ENCODE data around the gene TNFSF10. TPM values are rescaled to one million over a fixed set of nuclear protein-coding genes. Genes with fewer than 3 reads are reported as not detected.

The TNFSF10 gene
- total and polyA plus RNA-seq, 12 donors = 15.3 to 518 (median 56.9) TPM

DNA sequence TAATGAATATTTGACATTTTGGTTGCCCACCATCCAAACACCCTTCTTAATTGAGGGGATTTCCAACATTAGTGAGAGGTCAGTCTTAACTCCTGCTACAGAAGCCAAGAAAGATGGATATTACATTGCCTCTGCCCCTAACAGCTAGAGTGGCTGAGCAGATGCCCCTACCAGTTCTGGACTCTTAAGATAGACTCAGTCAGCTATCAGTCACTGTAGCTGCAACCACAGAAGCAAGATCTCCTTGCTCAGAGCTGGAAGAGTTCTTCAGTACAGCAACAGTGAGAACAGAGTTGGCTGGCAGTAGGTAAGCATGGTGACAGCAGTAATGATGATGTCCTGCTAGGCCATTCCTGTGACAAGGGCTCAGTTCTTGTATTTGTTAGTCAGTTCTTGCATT lies 29.4 kb upstream of the TNFSF10 start:
- no peak for TF ChIP-seq POLR2A (IDR thresholded peaks at IDR 0.05)
- TF ChIP-seq, protein P1, sequence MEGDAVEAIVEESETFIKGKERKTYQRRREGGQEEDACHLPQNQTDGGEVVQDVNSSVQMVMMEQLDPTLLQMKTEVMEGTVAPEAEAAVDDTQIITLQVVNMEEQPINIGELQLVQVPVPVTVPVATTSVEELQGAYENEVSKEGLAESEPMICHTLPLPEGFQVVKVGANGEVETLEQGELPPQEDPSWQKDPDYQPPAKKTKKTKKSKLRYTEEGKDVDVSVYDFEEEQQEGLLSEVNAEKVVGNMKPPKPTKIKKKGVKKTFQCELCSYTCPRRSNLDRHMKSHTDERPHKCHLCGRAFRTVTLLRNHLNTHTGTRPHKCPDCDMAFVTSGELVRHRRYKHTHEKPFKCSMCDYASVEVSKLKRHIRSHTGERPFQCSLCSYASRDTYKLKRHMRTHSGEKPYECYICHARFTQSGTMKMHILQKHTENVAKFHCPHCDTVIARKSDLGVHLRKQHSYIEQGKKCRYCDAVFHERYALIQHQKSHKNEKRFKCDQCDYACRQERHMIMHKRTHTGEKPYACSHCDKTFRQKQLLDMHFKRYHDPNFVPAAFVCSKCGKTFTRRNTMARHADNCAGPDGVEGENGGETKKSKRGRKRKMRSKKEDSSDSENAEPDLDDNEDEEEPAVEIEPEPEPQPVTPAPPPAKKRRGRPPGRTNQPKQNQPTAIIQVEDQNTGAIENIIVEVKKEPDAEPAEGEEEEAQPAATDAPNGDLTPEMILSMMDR (IDR thresholded peaks at IDR 0.05) = no peak
- H3K36me3 ChIP-seq (replicated peaks in 1 of 2) = no peaks in the 10 kb centered on the region
- H3K4me1 ChIP-seq (replicated peaks in 1 of 2) = peaks cover 15 to 35% of the 10 kb centered on the region in 2 donors
- no peaks in the 10 kb centered on the region for H3K27me3 ChIP-seq
- H3K27ac ChIP-seq = no peak overlapping the region
- no peak overlapping the region for H3K4me3 ChIP-seq
- DNase-seq = no peak
- intact Hi-C loops (cut with DNase I) = no loop called here
- H3K9me3 ChIP-seq (replicated peaks in 1 of 3) = no peaks in the 10 kb centered on the region

- no peak for TF ChIP-seq POLR2A (IDR thresholded peaks at IDR 0.05)
- TF ChIP-seq, protein P1 (IDR thresholded peaks at IDR 0.05) = no peak
- no peaks in the 10 kb centered on the region for H3K27me3 ChIP-seq
- peaks cover 14 to 30% of the 10 kb centered on the region in 2 donors for H3K4me1 ChIP-seq (replicated peaks in 1 of 2)
- no peaks in the 10 kb centered on the region for H3K9me3 ChIP-seq (replicated peaks in 1 of 3)
- H3K27ac ChIP-seq = no peak overlapping the region
- no peak overlapping the region for H3K4me3 ChIP-seq
- WGBS, 4 donors = 91 to 100% (median 98%) methylated on average over 1 of the region's 1 CpG
- H3K36me3 ChIP-seq (replicated peaks in 1 of 2) = no peaks in the 10 kb centered on the region
- intact Hi-C loops (cut with DNase I) = no loop called here
- DNase-seq = no peak
These were observed 28.6 kb upstream of the TNFSF10 start for GRCh38 chr3:172551874-172552273.

- no peaks in the 10 kb centered on the region for H3K27me3 ChIP-seq
- no peaks in the 10 kb centered on the region for H3K9me3 ChIP-seq (replicated peaks in 1 of 3)
- intact Hi-C loops (cut with DNase I) = no loop called here
- no peaks in the 10 kb centered on the region for H3K36me3 ChIP-seq (replicated peaks in 1 of 2)
- no peak overlapping the region for H3K27ac ChIP-seq
- 83 to 87% (median 83%) methylated on average over 6 of the region's 6 CpGs for WGBS, 4 donors
- no peak for TF ChIP-seq POLR2A (IDR thresholded peaks at IDR 0.05)
- TF ChIP-seq, protein P1 (IDR thresholded peaks at IDR 0.05) = no peak
- no peak overlapping the region for H3K4me3 ChIP-seq
- peak in 2 of 7 donors; percentile 17 to 30 for DNase-seq
- peaks cover 12 to 25% of the 10 kb centered on the region in 2 donors for H3K4me1 ChIP-seq (replicated peaks in 1 of 2)
These were observed 27.2 kb upstream of the TNFSF10 start for GRCh38 chr3:172550347-172550943.

DNA sequence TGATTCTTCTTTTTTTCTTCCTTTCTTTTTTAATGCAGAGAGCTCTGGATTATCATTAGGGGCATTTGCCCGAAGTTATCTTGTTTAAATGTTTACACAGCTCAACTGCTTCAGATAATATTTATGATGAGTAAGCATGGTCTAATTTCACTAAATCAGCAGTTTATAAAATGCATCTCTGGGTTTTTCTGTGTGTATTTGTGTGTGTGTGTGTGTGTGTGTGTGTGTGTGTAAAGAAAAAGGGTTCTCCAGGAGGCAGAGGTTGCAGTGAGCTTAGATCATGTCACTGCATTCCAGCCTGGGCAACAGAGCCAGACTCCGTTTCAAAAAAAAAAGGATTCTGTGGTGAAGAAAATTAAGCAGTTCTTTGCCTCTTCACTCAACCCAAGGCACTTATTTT lies 25.9 kb upstream of the TNFSF10 start:
- no peaks in the 10 kb centered on the region for H3K9me3 ChIP-seq (replicated peaks in 1 of 3)
- H3K36me3 ChIP-seq (replicated peaks in 1 of 2) = no peaks in the 10 kb centered on the region
- no peak for DNase-seq
- WGBS, 4 donors = 41 to 53% (median 48%) methylated on average over 2 of the region's 2 CpGs
- no peak overlapping the region for H3K27ac ChIP-seq
- no peak for TF ChIP-seq POLR2A (IDR thresholded peaks at IDR 0.05)
- TF ChIP-seq, protein P1 (IDR thresholded peaks at IDR 0.05) = no peak
- intact Hi-C loops (cut with DNase I) = no loop called here
- no peaks in the 10 kb centered on the region for H3K27me3 ChIP-seq
- H3K4me3 ChIP-seq = no peak overlapping the region
- H3K4me1 ChIP-seq (replicated peaks in 1 of 2) = peaks cover 12 to 16% of the 10 kb centered on the region in 2 donors

Measured in adrenal gland (tissue), 12 donors.